Stromal cell of bone marrow (primary cell): Measurements from ENCODE around the gene LSAMP.
"Not testable (repeated sequence)": the region's sequence is repeated elsewhere in the genome, so short reads cannot be mapped to it uniquely, and the experiment has no call there.

Experiments used
- DNase-seq: peaks from one replicate; pipeline ENCODE4 v3.0.0-alpha.2; 2012; ENCODE audit warnings: low read depth

LSAMP gene

GRCh38 chr3:115890579-115890978 is 554.7 kb downstream of the LSAMP start:
- DNase-seq = no peak

- DNase-seq = peak; percentile 6
These were observed 559.7 kb downstream of the LSAMP start for GRCh38 chr3:115885621-115886020.

GRCh38 chr3:115877615-115877899 is 567.7 kb downstream of the LSAMP start:
- DNase-seq = peak; percentile 7

DNA sequence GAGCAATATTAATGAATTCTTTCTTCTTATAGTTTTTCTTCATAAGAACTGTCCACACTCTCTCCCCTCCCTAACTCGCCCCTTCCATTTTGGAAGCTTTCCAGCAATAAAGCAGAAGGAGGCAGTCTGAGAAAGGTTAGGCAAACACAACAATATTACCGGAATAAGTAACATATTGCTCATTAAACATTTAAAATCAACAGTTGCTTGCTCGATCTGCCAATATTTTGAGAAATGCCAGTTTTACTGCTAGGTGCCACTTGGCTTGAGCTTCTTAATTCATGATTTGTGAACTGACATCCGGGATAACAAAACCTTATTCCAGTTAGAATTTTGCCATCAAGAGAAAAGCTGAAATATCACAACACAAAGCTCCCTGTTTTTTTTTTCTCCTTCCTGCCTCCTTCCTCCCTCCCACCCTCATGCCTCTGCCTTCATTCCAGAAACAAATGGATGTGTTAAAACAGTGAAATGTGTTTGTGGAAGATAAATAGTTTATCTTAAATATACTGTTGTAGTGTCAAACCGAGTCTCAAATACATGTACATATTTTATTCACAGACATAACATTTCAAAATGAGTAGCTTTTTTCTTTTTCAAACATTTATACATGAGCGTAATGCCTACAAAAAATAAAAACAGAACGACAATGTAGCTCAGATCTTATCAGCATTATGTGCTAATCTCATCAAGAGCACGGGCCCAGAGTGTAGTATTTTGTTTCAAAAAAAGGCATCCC is 568.2 kb downstream of the LSAMP start:
- DNase-seq = no peak

- DNase-seq = no peak
These were observed 569.8 kb downstream of the LSAMP start for GRCh38 chr3:115875460-115875859.

GRCh38 chr3:115871735-115872134 is 573.6 kb downstream of the LSAMP start:
- no peak for DNase-seq

DNA sequence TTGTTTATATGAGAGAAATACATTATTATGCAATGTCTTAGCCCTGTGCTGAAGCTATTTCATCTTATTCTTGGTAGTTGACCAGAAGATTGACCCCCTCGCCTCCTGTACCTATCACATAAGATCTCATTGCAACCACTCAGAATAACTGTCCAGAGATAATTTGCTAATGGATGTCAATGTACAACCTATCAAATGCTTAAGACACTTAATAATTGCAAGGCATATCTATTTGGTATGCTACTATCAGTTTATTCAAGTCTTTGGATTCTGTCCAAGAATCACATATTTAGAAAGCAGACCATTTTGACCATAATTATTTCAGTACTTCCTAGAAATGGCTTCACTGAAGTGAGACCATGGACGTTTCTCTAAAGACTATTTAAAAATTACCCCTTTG is 580.4 kb downstream of the LSAMP start:
- DNase-seq = no peak

DNA sequence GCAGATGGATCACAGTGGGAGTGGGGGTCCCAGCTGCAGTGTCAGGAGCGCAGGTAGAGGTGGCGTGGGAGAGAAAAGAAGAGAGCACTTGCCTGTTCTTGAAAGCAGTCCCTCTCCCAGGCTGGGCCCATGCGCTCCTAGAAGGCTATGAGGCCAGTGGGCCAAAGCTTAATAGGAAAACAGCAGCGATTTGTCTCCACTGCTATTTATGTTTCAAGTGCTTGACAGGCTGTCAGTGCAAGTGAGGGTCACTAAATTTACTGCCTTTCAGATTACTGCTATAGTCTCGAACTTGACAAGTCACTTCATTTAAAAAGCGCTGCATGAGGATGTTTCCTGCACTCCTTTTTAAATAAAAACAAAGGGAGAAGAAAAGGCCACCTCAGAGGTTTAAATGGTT is 582.4 kb downstream of the LSAMP start:
- DNase-seq = no peak

GRCh38 chr3:115862099-115862498 is 583.2 kb downstream of the LSAMP start:
- DNase-seq = no peak

DNA sequence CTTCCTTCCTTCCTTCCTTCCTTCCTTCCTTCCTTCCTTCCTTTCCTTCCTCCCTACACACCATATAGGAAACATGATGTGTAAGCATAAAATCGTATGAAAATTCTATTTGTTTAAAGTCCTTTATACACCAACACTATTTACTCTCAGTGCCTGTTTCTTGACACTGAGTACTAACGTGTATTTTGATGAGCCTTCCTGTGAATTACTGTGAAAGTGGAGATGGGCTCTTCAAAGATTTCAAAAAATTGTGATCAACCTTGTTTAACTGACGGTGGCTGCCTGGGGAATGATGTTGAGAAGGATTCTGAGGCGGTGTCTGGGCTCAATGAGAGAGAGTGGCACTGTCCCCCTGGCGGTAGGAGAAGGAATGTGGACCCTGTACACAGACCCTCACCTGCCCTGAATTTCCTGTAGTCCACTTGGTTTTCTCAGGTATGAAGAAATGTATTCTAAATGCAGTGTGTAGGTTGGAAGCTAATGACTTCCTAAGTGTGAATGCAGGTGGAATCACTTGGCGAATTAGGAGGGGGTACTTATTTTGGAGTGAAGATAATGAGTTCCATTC is 584.0 kb downstream of the LSAMP start:
- no peak for DNase-seq

- DNase-seq = no peak
These were observed 584.5 kb downstream of the LSAMP start for GRCh38 chr3:115860766-115861165.

- DNase-seq = no peak
These were observed 586.1 kb downstream of the LSAMP start for GRCh38 chr3:115859002-115859807.

GRCh38 chr3:115857518-115858136 is 587.7 kb downstream of the LSAMP start:
- no peak for DNase-seq

GRCh38 chr3:115855911-115856310 is 589.4 kb downstream of the LSAMP start:
- peak; percentile 67 for DNase-seq

GRCh38 chr3:115853104-115853503 is 592.2 kb downstream of the LSAMP start:
- DNase-seq = no peak

GRCh38 chr3:115852278-115852677 is 593.0 kb downstream of the LSAMP start:
- no peak for DNase-seq

GRCh38 chr3:115851571-115851970 is 593.7 kb downstream of the LSAMP start:
- no peak for DNase-seq

GRCh38 chr3:115848641-115849040 is 596.6 kb downstream of the LSAMP start:
- no peak for DNase-seq

GRCh38 chr3:115845986-115846385 is 599.3 kb downstream of the LSAMP start:
- DNase-seq = no peak

DNA sequence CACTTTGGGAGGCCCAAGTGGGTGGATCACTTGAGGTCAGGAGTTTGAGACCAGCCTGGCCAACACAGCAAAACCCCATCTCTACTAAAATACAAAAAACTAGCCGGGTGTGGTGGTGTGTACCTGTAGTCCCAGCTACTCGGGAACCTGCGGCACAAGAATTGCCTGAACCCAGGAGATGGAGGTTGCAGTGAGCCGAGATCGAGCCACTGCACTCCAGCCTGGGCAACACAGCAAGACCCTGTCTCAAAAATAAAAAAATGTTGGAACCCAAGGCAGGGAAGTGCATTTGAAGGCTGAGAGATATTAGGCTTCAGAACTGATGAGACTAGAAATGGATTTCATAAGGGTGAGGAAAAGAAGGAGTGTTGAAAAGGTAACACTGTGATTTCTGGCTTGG is 600.6 kb downstream of the LSAMP start:
- not testable (repeated sequence) for DNase-seq

DNA sequence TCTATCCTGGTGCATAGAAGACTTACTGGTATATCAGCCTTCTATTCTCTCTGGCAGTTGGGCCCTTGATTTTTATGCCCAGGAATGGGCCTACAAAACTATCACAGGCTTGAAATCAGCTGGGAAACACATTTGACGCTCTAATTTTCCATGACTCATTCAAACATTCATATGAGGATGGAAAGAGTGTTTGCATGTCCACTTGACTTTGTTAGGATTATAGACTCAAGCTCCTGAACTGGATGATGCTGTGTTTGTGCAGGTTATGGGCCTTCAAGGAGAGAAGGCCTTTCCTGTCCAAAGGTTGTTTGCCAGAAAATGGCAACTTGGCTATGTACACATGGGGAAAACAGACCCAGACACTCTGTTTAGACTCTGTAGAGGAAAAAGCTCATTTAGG is 602.1 kb downstream of the LSAMP start:
- no peak for DNase-seq

DNA sequence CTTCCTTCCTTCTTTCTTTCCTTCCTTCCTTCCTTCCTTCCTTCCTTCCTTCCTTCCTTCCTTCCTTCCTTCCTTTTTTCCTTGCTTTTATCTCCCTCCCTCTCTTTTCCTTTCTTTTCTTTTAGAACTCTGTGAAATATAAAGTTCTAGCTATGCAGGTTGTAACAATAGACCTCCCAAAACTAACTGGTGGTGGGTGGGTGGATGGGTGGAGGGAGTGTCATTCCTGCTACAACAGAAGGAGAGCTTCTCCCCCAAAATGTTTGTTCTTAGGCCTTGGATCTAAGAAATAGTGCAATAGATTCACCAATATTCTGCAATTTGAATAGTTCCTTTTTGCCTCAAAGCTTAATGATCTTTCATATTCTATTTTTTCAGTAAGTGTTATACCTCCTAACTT is 606.0 kb downstream of the LSAMP start:
- DNase-seq = no peak

GRCh38 chr3:115838786-115839185 is 606.5 kb downstream of the LSAMP start:
- DNase-seq = no peak
